Activated naive CD8-positive, alpha-beta T cell treated with anti-CD3 and anti-CD28 coated beads, Interleukin-2, amount 50 U/mL, for 16 hours (primary cell): ENCODE results near the gene EYA2.

Source experiments
- DNase-seq: peaks from one replicate; pipeline ENCODE4 v3.0.0-alpha.2; 2020; ENCODE audit warnings: low read depth, low spot score

Gene EYA2

GRCh38 chr20:47111576-47111975 lies 216.9 kb downstream of the EYA2 start:
- no peak for DNase-seq

DNA sequence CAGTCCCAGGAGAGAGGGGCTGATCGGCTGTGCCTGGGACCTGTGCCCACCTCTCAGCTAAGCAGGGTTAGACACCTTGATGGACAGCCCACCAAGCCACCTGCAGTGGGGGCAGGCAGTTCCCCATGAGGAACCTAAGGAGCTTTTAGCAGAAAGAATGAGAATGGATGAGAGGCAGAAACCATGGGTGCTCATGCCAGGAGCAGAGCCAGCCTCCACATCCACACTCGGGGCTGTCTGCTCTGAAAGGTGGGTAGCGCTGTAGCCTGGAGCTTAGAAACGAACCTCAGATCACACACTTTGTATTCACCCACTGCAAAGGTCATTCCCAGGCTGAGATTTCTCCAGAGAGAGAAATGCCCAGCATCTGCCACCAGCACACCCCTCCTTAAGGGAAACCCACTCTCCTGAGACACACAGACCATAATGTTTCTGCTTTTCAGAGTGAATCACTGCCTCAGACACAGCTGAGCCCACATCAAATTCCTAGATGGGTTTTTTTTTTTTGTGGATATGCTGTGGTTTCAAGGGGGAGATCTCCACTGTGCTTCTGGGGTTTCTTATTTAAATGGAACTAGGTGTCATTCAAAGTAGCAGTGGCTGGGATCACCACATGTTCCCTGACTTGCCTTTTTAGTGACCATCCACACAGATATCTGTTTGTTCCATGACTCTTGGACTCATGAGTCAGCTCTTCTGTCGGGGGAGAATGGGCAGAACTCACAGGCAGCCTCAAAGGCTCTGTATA lies 218.9 kb downstream of the EYA2 start:
- no peak for DNase-seq

GRCh38 chr20:47115694-47116093 lies 221.1 kb downstream of the EYA2 start:
- no peak for DNase-seq

DNA sequence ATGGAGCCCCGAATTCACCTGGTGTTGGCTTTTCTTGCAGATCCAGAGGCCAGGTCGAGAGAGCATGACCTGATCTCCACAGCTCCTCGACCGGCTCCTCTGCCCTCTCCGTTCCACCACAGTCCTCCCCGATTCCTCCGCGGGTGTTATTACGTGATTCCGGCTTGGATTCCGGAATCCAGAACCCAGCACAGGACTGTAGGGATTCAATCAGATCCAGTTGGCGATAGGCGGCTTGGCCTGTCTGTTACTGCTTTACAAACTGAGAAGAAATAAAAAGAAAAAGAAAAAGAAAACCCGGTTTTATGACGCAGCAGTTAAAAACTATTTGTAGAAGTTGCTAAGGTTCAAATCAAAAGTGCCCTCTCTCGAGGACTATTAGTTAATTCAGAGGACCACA lies 222.7 kb downstream of the EYA2 start:
- DNase-seq, result no peak

- DNase-seq, result no peak
These were observed 223.1 kb downstream of the EYA2 start for GRCh38 chr20:47117773-47118172.

DNA sequence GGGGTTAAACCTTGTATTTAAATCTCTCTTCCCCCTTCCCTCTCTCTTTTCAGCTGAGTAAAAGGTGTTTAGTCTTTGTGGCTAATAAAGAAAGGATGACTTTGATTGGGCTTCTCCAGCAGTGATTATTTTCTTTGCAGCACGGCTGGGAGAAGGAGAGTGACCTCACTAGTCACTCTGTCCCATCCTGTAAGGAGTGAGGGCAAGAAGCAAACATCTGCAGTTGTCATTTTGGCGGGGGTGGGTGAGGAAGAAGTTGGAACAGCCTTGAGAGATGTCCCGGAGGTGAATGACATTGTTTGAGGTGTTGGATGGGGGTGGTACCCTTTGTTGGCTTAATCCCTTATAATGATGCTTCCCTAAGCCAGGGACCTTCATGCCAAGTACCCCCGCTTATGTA lies 223.6 kb downstream of the EYA2 start:
- no peak for DNase-seq

DNA sequence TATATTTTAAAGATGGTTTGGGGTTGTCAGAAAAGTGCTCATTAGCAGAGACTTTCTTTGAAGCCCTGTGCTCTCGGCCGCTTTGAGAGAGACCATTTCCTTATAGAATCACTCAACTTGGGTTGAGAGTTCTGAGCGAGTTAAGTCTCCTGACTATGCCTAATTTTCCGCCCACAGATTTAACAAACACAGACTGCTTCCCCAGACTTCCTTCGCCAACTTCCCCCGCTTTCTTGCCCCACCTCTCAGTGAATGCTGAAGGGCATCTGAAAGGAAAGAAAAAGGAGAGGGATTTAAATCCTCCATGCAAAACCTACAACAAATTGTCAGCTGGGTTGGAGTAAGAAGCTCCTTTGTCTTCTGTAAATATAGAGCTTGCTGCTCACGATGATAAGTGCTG lies 224.0 kb downstream of the EYA2 start:
- DNase-seq, result no peak

GRCh38 chr20:47120346-47120936 lies 225.8 kb downstream of the EYA2 start:
- no peak for DNase-seq

GRCh38 chr20:47122560-47122959 lies 227.9 kb downstream of the EYA2 start:
- no peak for DNase-seq

DNA sequence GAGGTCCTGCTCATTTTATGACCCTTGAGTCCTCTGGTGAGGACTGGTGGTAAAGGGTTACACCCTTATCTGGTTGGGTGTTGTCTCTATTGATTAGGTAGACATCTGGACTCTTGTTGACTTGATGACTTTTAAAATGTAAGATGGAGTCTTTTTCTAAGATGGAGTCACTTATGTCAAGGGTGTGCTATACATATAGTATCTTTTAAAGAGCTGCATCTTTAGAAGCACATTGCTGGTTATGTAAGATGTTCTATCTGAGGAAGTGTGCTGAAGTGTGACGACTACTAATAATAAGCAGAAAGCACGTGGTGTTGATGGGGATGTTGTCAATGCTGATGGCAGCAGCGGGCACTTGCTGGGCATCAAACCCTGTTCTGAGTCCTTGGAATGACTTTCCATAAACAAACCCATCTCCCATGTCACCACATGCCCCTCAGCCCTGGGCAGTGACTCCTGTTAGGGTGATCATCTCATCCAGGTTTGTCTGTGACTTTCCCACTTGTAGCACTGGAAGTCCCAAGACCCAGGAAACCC lies 229.6 kb downstream of the EYA2 start:
- DNase-seq, result no peak

DNA sequence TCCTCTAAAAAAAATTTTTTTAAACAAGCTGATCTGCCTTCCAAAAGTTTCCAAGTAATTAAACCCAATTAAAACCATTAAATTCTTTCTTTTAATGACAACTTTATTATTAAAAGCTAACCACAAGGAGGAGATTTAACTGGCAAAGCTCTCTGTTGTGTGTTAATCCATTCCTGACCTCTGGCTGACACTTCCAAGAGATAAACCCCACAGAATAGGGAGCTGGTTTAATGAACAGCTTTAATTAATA lies 230.8 kb downstream of the EYA2 start:
- DNase-seq, result no peak

DNA sequence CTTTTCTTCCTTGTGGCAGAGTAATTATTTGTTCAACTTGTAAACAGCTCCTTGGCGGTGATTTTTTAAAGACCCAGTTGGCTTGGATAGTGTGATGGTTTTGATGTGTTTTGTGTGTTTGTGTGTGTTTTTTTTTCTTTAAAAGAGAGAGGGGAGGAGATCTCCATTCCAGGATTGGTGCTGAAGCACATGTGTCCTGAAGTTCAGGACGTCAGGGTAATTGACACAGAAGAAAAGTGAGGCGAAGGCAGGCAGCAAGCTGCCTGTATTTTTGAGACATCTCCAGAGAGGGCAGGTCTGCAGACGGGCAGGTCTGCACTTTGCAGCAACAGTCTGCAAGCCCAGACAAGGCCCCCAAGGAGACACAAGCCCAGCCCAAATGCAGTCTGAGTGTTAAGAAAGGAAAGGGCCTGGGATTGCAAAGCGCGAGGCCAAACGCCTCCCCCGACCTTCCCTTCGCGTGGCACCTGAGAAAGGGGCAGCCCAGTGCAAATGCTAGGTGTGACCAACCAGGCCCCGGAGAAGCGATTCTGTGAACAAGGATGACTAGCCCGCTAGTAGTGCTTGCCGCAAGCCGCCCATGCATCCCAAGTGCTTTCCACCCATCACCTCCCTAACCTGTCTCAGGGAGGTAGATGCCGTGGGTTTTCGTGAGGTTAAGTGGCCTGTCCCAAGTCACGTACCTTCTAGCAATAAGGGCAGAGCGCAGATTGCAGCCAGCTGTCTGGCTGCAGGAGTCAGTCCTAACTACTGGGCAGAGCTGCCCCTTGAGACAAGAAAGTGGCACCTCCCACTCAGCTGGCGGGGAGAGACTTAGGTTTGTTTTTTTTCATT lies 231.3 kb downstream of the EYA2 start:
- no peak for DNase-seq

GRCh38 chr20:47126709-47127108 lies 232.1 kb downstream of the EYA2 start:
- DNase-seq, result no peak

GRCh38 chr20:47127546-47127945 lies 232.9 kb downstream of the EYA2 start:
- DNase-seq, result no peak

GRCh38 chr20:47127999-47128398 lies 233.4 kb downstream of the EYA2 start:
- DNase-seq, result no peak

DNA sequence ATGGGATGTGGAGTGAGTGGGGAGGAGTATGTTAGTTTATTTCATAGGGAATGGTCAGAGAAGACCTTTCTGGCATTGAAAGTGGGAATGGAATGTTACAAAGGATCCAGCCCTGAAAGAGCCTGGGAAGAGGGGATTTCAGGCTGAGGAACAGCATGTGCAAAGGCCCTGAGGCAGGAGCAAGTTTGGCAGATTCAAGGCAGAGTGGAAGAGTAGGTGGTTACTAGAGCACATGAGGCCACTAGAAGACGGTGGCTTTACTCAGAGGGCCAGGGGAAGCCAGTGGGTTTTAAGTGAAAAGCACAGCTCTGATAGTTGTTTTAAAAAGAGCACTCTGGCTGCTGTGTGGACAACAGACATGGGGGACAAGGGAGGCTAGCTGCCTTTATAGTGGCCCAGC lies 234.7 kb downstream of the EYA2 start:
- DNase-seq, result no peak

- DNase-seq, result no peak
These were observed 239.3 kb downstream of the EYA2 start for GRCh38 chr20:47133809-47134456.

DNA sequence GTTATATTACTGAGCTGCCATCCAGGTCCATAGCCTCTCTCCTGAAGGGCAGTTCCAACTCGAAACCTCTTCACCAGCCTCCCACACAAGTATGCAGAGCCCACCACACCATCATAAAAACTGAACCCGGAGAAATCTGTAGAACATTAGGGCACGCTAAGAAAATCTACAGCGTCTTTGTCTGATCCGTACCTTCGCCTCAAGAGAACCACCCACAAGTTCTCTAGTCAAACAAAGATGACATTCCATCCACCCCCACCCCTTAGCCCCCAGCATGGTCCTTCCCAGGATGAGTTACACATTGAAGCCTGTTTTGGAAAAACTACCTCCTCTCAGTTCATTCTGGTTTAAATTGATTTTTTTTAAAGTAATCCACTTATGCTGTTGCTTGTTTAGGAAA lies 242.1 kb downstream of the EYA2 start:
- DNase-seq, result no peak

DNA sequence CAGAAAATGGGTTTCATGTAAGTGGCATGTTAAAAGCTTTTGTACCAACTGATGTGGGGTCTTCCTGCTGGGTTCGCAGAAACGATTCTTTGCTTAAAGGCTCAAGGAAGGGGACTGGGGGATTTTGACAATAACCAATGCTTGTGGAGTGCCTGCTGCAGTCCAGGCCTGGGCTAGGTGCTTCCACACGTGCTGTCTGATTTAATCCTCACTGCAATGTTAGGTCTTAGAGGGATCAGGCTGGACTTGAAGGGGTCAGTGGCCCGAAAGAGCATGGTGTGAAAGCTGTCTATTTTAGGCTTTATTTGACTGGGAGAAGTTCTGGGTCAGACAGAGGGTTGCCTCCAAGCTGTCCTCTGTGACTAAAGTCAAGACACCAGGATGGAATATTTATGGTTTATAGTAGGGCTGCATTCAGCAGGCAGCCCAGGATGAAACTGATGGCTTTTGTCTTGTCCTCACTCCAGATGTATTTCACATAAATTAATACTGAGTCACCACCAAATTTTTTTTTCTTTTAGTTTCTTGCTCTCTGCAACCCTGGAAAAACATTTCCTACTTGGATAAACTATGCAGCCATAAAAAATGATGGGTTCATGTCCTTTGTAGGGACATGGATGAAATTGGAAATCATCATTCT lies 242.7 kb downstream of the EYA2 start:
- no peak for DNase-seq

DNA sequence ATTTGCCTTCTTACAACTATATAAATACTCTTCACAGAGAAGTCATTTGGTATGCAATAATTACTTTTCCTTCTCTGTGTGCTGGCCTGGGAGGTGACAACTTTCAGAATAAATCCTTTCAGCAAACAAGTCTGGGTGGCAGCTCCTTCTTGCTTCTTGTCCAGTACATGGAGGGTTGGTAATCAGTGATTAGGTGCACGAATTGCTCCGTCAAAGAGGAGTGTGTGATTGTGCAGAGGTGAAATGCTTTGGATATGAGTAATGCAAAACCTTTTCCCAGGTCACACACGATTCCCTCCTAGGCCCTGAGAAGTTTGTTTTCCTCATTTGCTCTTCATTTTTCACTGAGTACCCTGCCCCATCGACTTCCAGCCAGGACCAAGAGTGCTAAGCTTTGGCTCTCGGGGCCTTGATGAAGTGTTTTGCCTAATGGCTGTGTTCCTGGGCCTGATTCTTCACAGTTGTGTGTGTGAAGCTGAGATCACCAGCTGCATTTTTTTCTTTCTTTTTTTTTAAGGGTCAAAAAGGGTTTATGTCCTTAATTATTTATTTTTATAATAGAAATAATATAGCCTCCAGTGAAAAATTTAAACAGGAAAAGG lies 245.4 kb downstream of the EYA2 start:
- DNase-seq, result no peak

GRCh38 chr20:47141350-47141921 lies 246.8 kb downstream of the EYA2 start:
- DNase-seq, result no peak
